Neural cell (in vitro differentiated cells): ENCODE data around the gene SETBP1. TPM values are rescaled to one million over a fixed set of nuclear protein-coding genes. Genes with fewer than 3 reads are reported as not detected.

Experiments
- H2AFZ ChIP-seq: fragments of 200-600, 300-800 bp; sonication (generic), shearing (Covaris generic); 2 replicates; pipeline ENCODE4 v1.6.0; 2014; ENCODE audit warnings: low read depth, mild to moderate bottlenecking, antibody characterized with exemption, low read length, moderate library complexity
- H3F3A ChIP-seq: fragments of 200-600 bp; shearing (Covaris generic); 2 replicates; pipeline ENCODE4 v1.6.1; 2016; ENCODE audit warnings: mild to moderate bottlenecking, moderate library complexity, mixed read lengths, antibody characterized with exemption, low read length; ENCODE audit not compliant: insufficient read depth, poor library complexity, severe bottlenecking
- H3K27ac ChIP-seq: fragments of 200-600, 300-800 bp; sonication (generic), shearing (Covaris generic); 2 replicates; pipeline ENCODE4 v1.5.1; 2014; ENCODE audit warnings: mild to moderate bottlenecking, low read length, moderate library complexity
- H3K27me3 ChIP-seq: fragments of 300-800, 200-600 bp; sonication (generic), shearing (Covaris generic); 2 replicates; pipeline ENCODE4 v1.6.0; 2014; ENCODE audit warnings: mild to moderate bottlenecking, low read depth, low read length, moderate library complexity; ENCODE audit not compliant: insufficient read depth
- H3K36me3 ChIP-seq: fragments of 300-800, 200-600 bp; sonication (generic), shearing (Covaris generic); 2 replicates; pipeline ENCODE4 v1.5.1; 2014; ENCODE audit warnings: mild to moderate bottlenecking, antibody characterized with exemption, low read length, moderate library complexity; ENCODE audit not compliant: insufficient read depth
- H3K4me2 ChIP-seq: fragments of 300-800, 200-600 bp; sonication (generic), shearing (Covaris generic); 2 replicates; pipeline ENCODE4 v1.6.0; 2014; ENCODE audit warnings: mild to moderate bottlenecking, low read length
- H3K4me3 ChIP-seq: fragments of 300-800, 200-600 bp; sonication (generic), shearing (Covaris generic); 2 replicates; pipeline ENCODE4 v1.5.1; 2014; ENCODE audit warnings: mild to moderate bottlenecking, low read length, moderate library complexity
- H3K79me2 ChIP-seq: fragments of 200-600 bp; shearing (Covaris generic); replicated peaks from 2 replicates; pipeline ENCODE4 v1.6.0; 2014; ENCODE audit warnings: mild to moderate bottlenecking, low read length, moderate library complexity; ENCODE audit not compliant: insufficient read depth
- H3K9ac ChIP-seq: fragments of 300-800, 200-600 bp; sonication (generic), shearing (Covaris generic); 2 replicates; pipeline ENCODE4 v1.6.1; 2016; ENCODE audit warnings: mild to moderate bottlenecking, low read length, mixed read lengths
- H3K9me2 ChIP-seq: fragments of 200-600 bp; shearing (Covaris generic); 2 replicates; pipeline ENCODE4 v1.6.1; 2016; ENCODE audit warnings: mild to moderate bottlenecking, low read length, mixed read lengths; ENCODE audit not compliant: insufficient read depth
- H3K9me3 ChIP-seq: fragments of 200-600, 300-800 bp; sonication (generic), shearing (Covaris generic); 2 replicates; pipeline ENCODE4 v1.6.1; 2016; ENCODE audit warnings: mild to moderate bottlenecking, mixed run types, low read length, moderate library complexity, mixed read lengths
- H4K20me1 ChIP-seq: fragments of 200-600 bp; shearing (Covaris generic); 2 replicates; pipeline ENCODE4 v1.6.1; 2016; ENCODE audit warnings: mild to moderate bottlenecking, mixed run types; ENCODE audit not compliant: insufficient read depth
- EP300 ChIP-seq: fragments of 450-650 bp; conservative IDR thresholded peaks from 2 replicates; pipeline ENCODE4 v1.6.1; 2014; ENCODE audit warnings: antibody characterized with exemption, mild to moderate bottlenecking, moderate library complexity; ENCODE audit not compliant: poor library complexity, severe bottlenecking
- EZH2 ChIP-seq: fragments of 200-600, 300-800 bp; shearing (Covaris generic), sonication (generic); IDR thresholded peaks from 2 replicates; pipeline ENCODE4 v1.6.1; 2014; ENCODE audit warnings: antibody characterized with exemption, low read length, borderline replicate concordance, mild to moderate bottlenecking; ENCODE audit not compliant: insufficient read depth, poor library complexity, severe bottlenecking
- MXI1 ChIP-seq: fragments of 450-650 bp; conservative IDR thresholded peaks from 2 replicates; pipeline ENCODE4 v1.6.1; 2014; ENCODE audit warnings: antibody characterized with exemption, mild to moderate bottlenecking; ENCODE audit not compliant: poor library complexity, severe bottlenecking
- POLR2AphosphoS5 ChIP-seq: IDR thresholded peaks from 2 replicates; pipeline ENCODE4 v1.6.1; 2012
- RAD21 ChIP-seq: fragments of 450-650 bp; conservative IDR thresholded peaks from 2 replicates; pipeline ENCODE4 v1.6.1; 2014; ENCODE audit warnings: antibody characterized with exemption, mild to moderate bottlenecking, moderate library complexity
- SMC3 ChIP-seq: fragments of 450-650 bp; conservative IDR thresholded peaks from 2 replicates; pipeline ENCODE4 v1.6.1; 2014; ENCODE audit warnings: antibody characterized with exemption, mild to moderate bottlenecking, moderate library complexity; ENCODE audit not compliant: poor library complexity
- TAF1 ChIP-seq: IDR thresholded peaks from 2 replicates; pipeline ENCODE4 v1.6.1; 2012; ENCODE audit warnings: low read depth
- polyA plus RNA-seq: library from polyadenylated mRNA; depleted of rRNA; stranded (reverse); fragments of >200 nt; gene quantifications from 2 replicates; pipeline ENCODE4 v1.2.3, GENCODE V29; 2014
- TF ChIP-seq, protein P1 (sequence below): fragments of 450-650 bp; IDR thresholded peaks from 2 replicates; pipeline ENCODE4 v1.5.1; 2014; ENCODE audit warnings: antibody characterized with exemption, mild to moderate bottlenecking, moderate library complexity; ENCODE audit not compliant: poor library complexity, severe bottlenecking
- TF ChIP-seq, protein P2 (sequence below): IDR thresholded peaks from 2 replicates; pipeline ENCODE4 v1.6.1; 2012; ENCODE audit warnings: borderline replicate concordance

Gene SETBP1
- polyA plus RNA-seq, 1 donor from 2014 or later: 13.7 TPM

DNA sequence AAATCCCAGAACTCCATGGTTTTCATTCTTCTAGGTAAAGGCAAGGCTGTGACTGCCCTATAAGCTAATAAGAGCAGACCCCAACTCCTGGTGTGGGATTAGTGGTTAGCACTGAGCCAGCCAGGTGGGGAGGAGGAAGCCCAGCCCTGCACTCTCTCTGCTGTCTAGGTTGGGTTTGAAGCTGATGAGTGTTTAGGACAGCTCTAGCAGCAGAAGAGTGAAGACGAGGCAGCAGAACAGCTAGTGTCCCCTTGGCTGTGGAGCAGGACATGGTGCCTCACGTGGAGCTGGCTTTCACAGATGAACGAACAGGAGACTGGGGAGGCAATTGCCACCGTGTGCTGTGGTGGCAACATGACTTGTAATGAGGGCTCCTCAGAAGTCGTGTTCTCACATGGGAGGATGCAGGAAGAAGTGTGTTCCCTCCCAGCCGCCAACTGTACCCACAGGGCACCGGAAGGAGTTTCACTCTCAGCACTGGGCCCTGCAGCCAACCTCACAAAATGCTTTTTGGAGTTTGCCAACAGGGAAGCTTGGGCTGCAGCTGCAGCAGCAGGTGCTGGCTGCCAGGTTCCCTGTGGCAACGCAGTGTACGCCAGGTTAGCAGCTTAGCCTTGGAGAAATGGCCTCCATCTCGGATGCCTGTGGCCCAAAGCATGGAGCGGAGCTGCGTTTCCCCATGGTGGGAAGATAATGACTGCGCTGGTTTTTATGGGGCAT, 328.2 kb downstream of the SETBP1 start:
- no peaks in the 10 kb centered on the region for H3F3A ChIP-seq
- no peaks in the 10 kb centered on the region for H3K9me2 ChIP-seq
- no peak overlapping the region for H3K27ac ChIP-seq
- H2AFZ ChIP-seq: no peak overlapping the region
- no peak overlapping the region for H3K9ac ChIP-seq
- H3K36me3 ChIP-seq: peaks cover 6% of the 10 kb centered on the region
- H4K20me1 ChIP-seq: no peaks in the 10 kb centered on the region
- no peaks in the 10 kb centered on the region for H3K27me3 ChIP-seq
- no peaks in the 10 kb centered on the region for H3K9me3 ChIP-seq
- TF ChIP-seq EZH2: no peak
- no peak for TF ChIP-seq POLR2AphosphoS5
- no peak for TF ChIP-seq MXI1
- TF ChIP-seq, protein P1, sequence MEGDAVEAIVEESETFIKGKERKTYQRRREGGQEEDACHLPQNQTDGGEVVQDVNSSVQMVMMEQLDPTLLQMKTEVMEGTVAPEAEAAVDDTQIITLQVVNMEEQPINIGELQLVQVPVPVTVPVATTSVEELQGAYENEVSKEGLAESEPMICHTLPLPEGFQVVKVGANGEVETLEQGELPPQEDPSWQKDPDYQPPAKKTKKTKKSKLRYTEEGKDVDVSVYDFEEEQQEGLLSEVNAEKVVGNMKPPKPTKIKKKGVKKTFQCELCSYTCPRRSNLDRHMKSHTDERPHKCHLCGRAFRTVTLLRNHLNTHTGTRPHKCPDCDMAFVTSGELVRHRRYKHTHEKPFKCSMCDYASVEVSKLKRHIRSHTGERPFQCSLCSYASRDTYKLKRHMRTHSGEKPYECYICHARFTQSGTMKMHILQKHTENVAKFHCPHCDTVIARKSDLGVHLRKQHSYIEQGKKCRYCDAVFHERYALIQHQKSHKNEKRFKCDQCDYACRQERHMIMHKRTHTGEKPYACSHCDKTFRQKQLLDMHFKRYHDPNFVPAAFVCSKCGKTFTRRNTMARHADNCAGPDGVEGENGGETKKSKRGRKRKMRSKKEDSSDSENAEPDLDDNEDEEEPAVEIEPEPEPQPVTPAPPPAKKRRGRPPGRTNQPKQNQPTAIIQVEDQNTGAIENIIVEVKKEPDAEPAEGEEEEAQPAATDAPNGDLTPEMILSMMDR: no peak
- no peak for TF ChIP-seq EP300
- TF ChIP-seq, protein P2, sequence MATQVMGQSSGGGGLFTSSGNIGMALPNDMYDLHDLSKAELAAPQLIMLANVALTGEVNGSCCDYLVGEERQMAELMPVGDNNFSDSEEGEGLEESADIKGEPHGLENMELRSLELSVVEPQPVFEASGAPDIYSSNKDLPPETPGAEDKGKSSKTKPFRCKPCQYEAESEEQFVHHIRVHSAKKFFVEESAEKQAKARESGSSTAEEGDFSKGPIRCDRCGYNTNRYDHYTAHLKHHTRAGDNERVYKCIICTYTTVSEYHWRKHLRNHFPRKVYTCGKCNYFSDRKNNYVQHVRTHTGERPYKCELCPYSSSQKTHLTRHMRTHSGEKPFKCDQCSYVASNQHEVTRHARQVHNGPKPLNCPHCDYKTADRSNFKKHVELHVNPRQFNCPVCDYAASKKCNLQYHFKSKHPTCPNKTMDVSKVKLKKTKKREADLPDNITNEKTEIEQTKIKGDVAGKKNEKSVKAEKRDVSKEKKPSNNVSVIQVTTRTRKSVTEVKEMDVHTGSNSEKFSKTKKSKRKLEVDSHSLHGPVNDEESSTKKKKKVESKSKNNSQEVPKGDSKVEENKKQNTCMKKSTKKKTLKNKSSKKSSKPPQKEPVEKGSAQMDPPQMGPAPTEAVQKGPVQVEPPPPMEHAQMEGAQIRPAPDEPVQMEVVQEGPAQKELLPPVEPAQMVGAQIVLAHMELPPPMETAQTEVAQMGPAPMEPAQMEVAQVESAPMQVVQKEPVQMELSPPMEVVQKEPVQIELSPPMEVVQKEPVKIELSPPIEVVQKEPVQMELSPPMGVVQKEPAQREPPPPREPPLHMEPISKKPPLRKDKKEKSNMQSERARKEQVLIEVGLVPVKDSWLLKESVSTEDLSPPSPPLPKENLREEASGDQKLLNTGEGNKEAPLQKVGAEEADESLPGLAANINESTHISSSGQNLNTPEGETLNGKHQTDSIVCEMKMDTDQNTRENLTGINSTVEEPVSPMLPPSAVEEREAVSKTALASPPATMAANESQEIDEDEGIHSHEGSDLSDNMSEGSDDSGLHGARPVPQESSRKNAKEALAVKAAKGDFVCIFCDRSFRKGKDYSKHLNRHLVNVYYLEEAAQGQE: no peak
- TF ChIP-seq TAF1: no peak
- TF ChIP-seq SMC3: no peak
- TF ChIP-seq RAD21: no peak
- H3K4me3 ChIP-seq: no peak overlapping the region
- H3K79me2 ChIP-seq: peaks cover 9% of the 10 kb centered on the region
- H3K4me2 ChIP-seq: no peak overlapping the region

GRCh38 chr18:45009756-45010155, 329.1 kb downstream of the SETBP1 start:
- no peaks in the 10 kb centered on the region for H4K20me1 ChIP-seq
- H3F3A ChIP-seq: no peaks in the 10 kb centered on the region
- no peak for TF ChIP-seq TAF1
- TF ChIP-seq, protein P2: no peak
- TF ChIP-seq MXI1: no peak
- no peak for TF ChIP-seq SMC3
- TF ChIP-seq RAD21: no peak
- no peak for TF ChIP-seq EZH2
- TF ChIP-seq EP300: no peak
- TF ChIP-seq, protein P1: no peak
- no peak for TF ChIP-seq POLR2AphosphoS5
- H3K9me2 ChIP-seq: no peaks in the 10 kb centered on the region
- H3K79me2 ChIP-seq: peaks cover 9% of the 10 kb centered on the region
- no peak overlapping the region for H3K27ac ChIP-seq
- H3K9ac ChIP-seq: no peak overlapping the region
- H3K4me2 ChIP-seq: no peak overlapping the region
- no peak overlapping the region for H2AFZ ChIP-seq
- no peaks in the 10 kb centered on the region for H3K9me3 ChIP-seq
- no peaks in the 10 kb centered on the region for H3K36me3 ChIP-seq
- no peaks in the 10 kb centered on the region for H3K27me3 ChIP-seq
- no peak overlapping the region for H3K4me3 ChIP-seq
